Activated CD4-positive, alpha-beta T cell treated with anti-CD3 and anti-CD28 coated beads for 4 hours (primary cell): Measurements from ENCODE around the gene MEX3C.

Source experiments
- DNase-seq, 2 donors: peaks; one replicate each; pipeline ENCODE4 v3.0.0-alpha.2; 2020

The MEX3C gene

GRCh38 chr18:51191128-51191717 lies 6.3 kb downstream of the MEX3C start:
- DNase-seq: no peak

DNA sequence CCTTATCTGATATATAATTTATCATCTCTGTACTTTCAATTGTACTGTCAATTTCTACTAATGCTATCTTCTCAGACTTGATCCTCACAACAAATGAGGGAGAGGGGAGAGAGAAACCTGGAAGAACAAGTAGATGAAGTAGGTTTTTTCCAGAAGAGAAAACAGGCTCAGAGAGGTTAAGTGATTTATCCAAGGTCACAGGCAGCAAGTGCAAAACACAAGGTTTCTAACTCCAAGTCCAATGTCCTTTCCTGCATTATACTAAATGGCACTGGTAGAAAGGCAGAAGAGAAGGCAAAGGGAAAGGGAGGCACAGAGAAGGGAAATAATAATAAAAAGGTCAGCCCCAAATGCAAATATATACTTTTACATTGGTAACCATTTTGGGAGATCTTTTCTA lies 7.5 kb downstream of the MEX3C start:
- no peak for DNase-seq

GRCh38 chr18:51188024-51188701 lies 9.3 kb downstream of the MEX3C start:
- DNase-seq: no peak

- DNase-seq: no peak
These were observed 12.4 kb downstream of the MEX3C start for GRCh38 chr18:51185075-51185474.

DNA sequence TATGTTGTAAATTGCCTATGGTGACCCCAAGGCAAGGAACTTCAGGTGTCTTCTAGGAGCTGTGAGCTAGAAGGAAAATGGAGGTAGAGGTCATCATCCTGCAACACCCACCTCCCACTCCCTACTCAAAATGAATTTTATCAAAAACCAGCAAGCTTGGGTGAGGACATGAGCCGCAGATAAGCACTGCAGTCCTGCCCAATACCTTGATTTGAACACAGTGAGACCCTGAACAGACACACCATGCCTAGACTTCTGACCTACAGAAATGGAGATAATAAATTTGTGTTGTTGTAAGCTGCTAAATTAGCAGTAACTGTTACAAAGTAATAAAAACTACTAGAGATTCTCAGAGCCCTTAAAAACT lies 13.4 kb downstream of the MEX3C start:
- no peak for DNase-seq

DNA sequence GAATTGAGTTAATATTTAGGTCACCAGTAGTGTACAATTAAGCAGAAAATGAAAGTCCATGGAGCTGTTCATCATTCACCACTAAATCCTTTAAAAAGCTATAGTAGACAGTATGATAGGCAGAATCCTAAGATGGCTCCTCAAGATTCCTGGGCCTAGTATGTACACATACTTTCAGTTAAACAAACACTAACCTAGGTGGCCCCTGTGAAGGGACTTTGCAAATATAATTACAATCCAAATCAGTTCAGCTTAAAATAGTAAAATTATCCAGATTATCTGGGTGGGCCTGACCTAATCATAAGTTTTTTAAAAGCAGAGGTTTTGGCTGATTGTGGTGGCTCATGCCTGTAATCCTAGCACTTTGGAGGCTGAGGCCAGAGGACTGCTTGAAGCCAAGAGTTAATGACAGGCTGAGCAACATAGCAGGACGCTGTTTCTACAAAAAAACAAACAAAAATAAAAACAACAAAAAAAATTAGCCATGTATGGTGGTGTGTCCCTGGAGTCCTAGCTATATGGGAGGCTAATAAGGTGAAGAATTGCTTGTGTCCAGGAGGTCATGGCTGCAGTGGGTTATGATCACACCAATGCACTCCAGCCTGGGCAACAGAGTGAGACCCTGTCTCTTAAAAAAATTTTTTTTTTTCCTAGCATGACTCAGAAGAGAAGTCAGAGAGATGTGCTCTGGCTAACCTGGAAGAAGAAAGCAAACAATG lies 13.9 kb downstream of the MEX3C start:
- DNase-seq: no peak

- DNase-seq: no peak
These were observed 14.7 kb downstream of the MEX3C start for GRCh38 chr18:51182824-51183223.

- no peak for DNase-seq
These were observed 25.7 kb downstream of the MEX3C start for GRCh38 chr18:51171625-51172259.

DNA sequence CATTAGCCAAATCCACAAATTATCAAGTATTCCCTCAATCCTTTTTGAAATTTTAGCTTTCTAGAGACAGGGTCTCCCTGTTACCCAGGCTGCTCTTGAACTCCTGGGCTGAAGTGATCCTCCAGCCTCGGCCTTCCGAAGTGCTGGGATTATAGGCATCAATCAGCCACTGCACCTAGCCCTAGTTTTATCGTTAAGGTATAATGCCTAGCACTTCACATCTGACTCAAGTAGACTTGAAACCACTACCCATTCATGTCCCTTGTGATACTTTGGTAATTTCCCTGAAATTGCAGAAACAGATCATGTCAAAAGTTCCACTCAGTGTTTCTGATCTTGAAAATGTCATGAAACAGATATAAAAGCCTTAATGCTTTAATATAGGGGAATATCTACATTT lies 26.3 kb downstream of the MEX3C start:
- DNase-seq: no peak

GRCh38 chr18:51170664-51171063 lies 26.8 kb downstream of the MEX3C start:
- no peak for DNase-seq

DNA sequence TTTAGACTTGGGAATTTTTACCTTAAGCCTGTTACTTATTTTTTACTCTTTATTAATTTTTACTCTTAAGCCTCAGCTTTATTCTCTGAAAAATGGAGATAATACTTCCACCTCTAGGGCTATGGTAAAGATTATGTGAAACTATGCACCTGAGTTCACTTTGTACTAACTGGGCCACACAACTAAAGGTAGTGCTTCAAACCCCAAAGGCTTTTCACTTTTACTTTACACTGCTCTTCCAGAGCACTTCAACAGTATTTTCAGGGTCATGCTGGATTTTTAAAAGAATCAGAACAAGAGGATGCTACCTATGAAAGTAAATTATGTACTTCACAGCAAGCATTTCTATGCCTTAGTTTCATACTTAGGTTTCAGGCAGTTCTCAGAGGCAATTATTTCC lies 27.8 kb downstream of the MEX3C start:
- DNase-seq: no peak

GRCh38 chr18:51168960-51169662 lies 28.4 kb downstream of the MEX3C start:
- DNase-seq: no peak

DNA sequence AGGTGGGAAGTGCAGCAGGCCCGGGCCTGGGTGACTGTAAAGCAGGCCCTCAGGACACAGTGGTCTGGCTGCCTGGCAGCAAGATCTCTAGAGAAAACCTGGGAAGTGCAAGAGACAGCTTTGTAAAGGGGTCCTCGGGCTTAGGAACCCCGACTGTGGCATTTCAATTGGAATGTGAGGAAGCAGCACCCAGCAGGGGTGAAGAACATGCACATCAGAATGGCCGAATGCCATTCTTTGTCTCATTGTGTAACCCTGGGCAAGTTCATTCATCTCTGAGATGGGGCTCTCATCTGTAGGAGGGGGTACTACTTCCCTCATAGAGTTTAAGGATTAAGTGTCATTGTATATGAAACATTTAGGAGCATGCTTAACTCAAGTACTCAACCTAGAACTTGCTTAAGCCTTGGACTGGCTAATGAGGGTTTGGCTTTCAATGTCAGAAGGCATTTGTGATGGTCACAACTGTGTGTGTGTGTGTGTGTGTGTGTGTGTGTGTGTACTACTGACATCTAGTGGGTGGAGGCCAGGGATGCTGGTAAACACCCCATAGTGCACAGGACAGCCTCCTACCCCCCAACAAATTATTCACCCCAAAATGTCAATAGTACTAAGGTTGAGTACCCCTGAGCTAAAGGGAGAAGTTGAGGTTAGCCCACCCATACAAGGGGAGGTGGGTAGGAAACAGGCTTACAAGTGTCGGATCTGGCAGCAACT lies 29.3 kb downstream of the MEX3C start:
- no peak for DNase-seq

DNA sequence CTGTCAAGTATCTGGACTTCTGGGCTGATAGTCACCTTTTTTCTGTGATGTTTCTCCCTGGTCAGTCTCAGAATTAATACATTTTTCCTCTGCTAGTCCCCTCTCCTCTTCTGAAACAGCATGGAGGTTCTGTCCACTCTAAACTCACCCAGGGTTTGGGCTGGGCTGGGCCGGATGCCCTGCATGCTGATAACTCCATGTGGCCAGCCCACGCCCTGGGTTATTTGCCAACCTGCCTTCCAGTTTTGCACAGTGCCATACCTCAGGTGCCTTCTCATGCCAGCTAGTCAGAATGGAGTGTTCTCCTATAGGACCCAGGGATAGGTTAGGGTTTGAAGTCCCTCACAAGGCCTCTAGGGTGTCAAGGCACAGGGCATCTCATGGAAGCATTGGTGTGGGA lies 32.2 kb downstream of the MEX3C start:
- no peak for DNase-seq

GRCh38 chr18:51164761-51165281 lies 32.7 kb downstream of the MEX3C start:
- no peak for DNase-seq

DNA sequence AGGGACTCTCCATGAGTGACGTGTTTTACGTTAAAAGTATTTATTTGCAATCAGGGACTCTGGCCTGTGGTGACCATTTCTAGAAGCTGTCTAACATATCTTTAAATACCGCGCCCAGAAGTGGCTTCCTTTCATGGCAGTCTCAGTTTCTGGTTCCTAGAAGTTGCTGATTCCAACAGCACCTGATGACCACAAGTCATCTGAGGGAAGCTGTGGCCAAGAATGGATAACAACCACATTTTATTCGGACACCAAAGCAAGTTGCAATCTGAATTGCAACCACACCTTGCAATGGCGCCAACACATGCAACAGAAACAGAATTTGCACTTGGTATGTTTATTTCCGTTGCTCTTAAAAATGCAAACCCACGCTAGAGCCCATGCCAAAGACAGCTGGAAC lies 33.1 kb downstream of the MEX3C start:
- no peak for DNase-seq

DNA sequence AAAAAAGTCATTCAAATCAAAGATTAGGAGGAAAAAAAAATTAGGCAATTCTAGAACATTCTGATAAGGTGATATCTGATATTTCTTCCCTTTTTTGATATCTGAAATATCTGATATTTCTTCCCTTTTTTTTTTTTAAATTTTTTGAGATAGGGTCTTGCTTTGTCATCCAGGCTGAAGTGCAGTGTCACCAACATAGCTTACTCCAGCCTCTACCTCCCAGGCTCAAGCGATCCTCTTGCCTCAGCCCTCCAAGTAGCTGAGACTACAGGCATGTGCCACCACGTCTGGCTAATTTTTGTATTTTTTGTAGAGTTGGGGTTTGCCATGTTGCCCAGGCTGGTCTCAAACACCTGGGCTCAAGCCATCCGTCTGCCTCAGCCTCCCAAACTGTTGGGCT lies 33.9 kb downstream of the MEX3C start:
- no peak for DNase-seq

GRCh38 chr18:51162617-51163016 lies 34.9 kb downstream of the MEX3C start:
- no peak for DNase-seq

DNA sequence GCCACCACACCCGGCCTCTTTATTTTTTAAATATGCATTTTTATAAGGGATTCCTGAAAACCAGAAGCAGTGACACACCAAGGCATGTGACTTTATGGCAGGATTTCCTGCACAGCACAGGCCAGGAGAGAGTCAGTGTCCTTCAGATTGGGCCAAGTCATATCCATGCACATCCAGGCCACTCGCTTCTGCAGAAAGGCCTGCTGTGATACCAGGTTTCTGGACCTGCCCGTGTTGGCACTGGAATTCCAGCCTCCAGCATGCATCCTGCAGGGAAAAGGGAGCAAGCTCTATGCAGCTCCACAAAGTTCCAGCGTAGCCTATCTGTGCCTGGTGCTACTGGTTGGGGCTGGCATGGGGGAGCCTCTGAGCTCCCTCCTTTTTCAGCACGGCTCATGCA lies 36.8 kb downstream of the MEX3C start:
- no peak for DNase-seq

- no peak for DNase-seq
These were observed 40.3 kb downstream of the MEX3C start for GRCh38 chr18:51157215-51157614.

- no peak for DNase-seq
These were observed 42.9 kb downstream of the MEX3C start for GRCh38 chr18:51154431-51155063.
